ENCODE measurements around the gene FASTK. TPM values are rescaled to one million over a fixed set of nuclear protein-coding genes. Genes with fewer than 3 reads are reported as not detected.

The FASTK gene
- polyA plus RNA-seq, 1 experiment: 89.9 TPM

Other genes with a start within 250 kb of the FASTK start
- gene AOC1, start 228.3 kb downstream of the FASTK start, polyA plus RNA-seq (2011; rRNA removed): not detected in 2 replicates
- gene KCNH2, start 102.5 kb downstream of the FASTK start, polyA plus RNA-seq (2011; rRNA removed): 0.02 and 0.06 TPM in 2 replicates
- 0.60 and 1.3 TPM in 2 replicates for gene NOS3, start 89.8 kb downstream of the FASTK start, polyA plus RNA-seq (2011; rRNA removed)
- gene ATG9B, start 56.3 kb downstream of the FASTK start, polyA plus RNA-seq (2011; rRNA removed): 0.07 and 0.15 TPM in 2 replicates
- 13.0 and 23.6 TPM in 2 replicates for gene ABCB8, start 52.4 kb downstream of the FASTK start, polyA plus RNA-seq (2011; rRNA removed)
- gene ASIC3, start 32.3 kb downstream of the FASTK start, polyA plus RNA-seq (2011; rRNA removed): 0.26 and 0.45 TPM in 2 replicates
- 30.0 and 33.2 TPM in 2 replicates for gene CDK5, start 22.9 kb downstream of the FASTK start, polyA plus RNA-seq (2011; rRNA removed)
- gene SLC4A2, start 21.2 kb downstream of the FASTK start, polyA plus RNA-seq (2011; rRNA removed): 59.0 and 86.1 TPM in 2 replicates
- gene TMUB1, start 2.7 kb upstream of the FASTK start, polyA plus RNA-seq (2011; rRNA removed): 13.6 and 27.8 TPM in 2 replicates
- gene AGAP3, start 5.7 kb upstream of the FASTK start, polyA plus RNA-seq (2011; rRNA removed): 43.9 and 52.1 TPM in 2 replicates
- not detected in 2 replicates for gene GBX1, start 86.9 kb upstream of the FASTK start, polyA plus RNA-seq (2011; rRNA removed)
- not detected in 2 replicates for gene ASB10, start 106.4 kb upstream of the FASTK start, polyA plus RNA-seq (2011; rRNA removed)
- gene H2BK1, start 129.7 kb upstream of the FASTK start, polyA plus RNA-seq (2011; rRNA removed): not detected in 2 replicates
- gene ABCF2, start 146.4 kb upstream of the FASTK start, polyA plus RNA-seq (2011; rRNA removed): 44.2 and 62.5 TPM in 2 replicates
- gene CHPF2, start 151.7 kb upstream of the FASTK start, polyA plus RNA-seq (2011; rRNA removed): 26.1 and 42.6 TPM in 2 replicates
- 37.7 and 46.6 TPM in 2 replicates for gene SMARCD3, start 167.9 kb upstream of the FASTK start, polyA plus RNA-seq (2011; rRNA removed)